Caco-2 (cell line): ENCODE results near the gene MEGF11. TPM values are rescaled to one million over a fixed set of nuclear protein-coding genes. Genes with fewer than 3 reads are reported as not detected.

Experiments
- BruUV-seq: library from RNA; stranded (reverse); fragments of 400-500 nt; replicated peaks from 2 replicates; lab custom pipeline; 2021; lab: Mats Ljungman, UMichigan
- CTCF ChIA-PET: fragments of 300-600 bp; sonication (Branson Sonifier 250); formaldehyde crosslinking; loops from one replicate; lab custom pipeline; 2022; ENCODE audit warnings: antibody characterized with exemption; lab: Charles Lee
- POLR2A ChIA-PET: fragments of 300-600 bp; sonication (Branson Sonifier 250); formaldehyde crosslinking; loops from one replicate; lab custom pipeline; 2022; ENCODE audit warnings: antibody characterized with exemption; lab: Charles Lee
- DNase-seq, 2 experiments: peaks; one replicate each; pipeline versions ENCODE4 v3.0.0 to v3.0.0-alpha.2; 2020 to 2022
- H3K27me3 ChIP-seq: replicated peaks from 2 replicates; pipeline ENCODE4 v1.6.0; 2011; ENCODE audit warnings: low read length; ENCODE audit not compliant: control insufficient read depth, insufficient read depth
- H3K36me3 ChIP-seq: 2 replicates; pipeline ENCODE4 v1.5.1; 2011; ENCODE audit warnings: low read length; ENCODE audit not compliant: control insufficient read depth, insufficient read depth
- H3K4me1 ChIP-seq: fragments of 250-450 bp; sonication (Bioruptor Pico); 2 replicates; pipeline ENCODE4 v1.5.1; 2020; ENCODE audit warnings: mild to moderate bottlenecking
- H3K4me3 ChIP-seq: 2 replicates; pipeline ENCODE4 v1.5.1; 2011; ENCODE audit warnings: low read depth, mild to moderate bottlenecking, control low read depth, low read length
- H3K9me3 ChIP-seq: fragments of 250-450 bp; sonication (Bioruptor Pico); 2 replicates; pipeline ENCODE4 v1.5.1; 2020; ENCODE audit warnings: mild to moderate bottlenecking, moderate library complexity
- H3K27ac Mint-ChIP-seq: one replicate; pipeline ENCODE4 v1.8.0; 2022; ENCODE audit warnings: mixed read lengths; ENCODE audit not compliant: unreplicated experiment
- H3K27me3 Mint-ChIP-seq: one replicate; pipeline ENCODE4 v1.8.0; 2022; ENCODE audit warnings: mixed read lengths; ENCODE audit not compliant: insufficient read depth, unreplicated experiment
- H3K36me3 Mint-ChIP-seq: one replicate; pipeline ENCODE4 v1.8.0; 2022; ENCODE audit warnings: mild to moderate bottlenecking, mixed read lengths; ENCODE audit not compliant: insufficient read depth, unreplicated experiment
- H3K4me1 Mint-ChIP-seq: one replicate; pipeline ENCODE4 v1.8.0; 2022; ENCODE audit warnings: low read depth, mixed read lengths; ENCODE audit not compliant: unreplicated experiment
- H3K4me3 Mint-ChIP-seq: one replicate; pipeline ENCODE4 v1.8.0; 2022; ENCODE audit warnings: mild to moderate bottlenecking, moderate library complexity, mixed read lengths; ENCODE audit not compliant: unreplicated experiment
- H3K9me3 Mint-ChIP-seq: one replicate; pipeline ENCODE4 v1.8.0; 2022; ENCODE audit warnings: mixed read lengths; ENCODE audit not compliant: unreplicated experiment
- CTCF ChIP-seq, 2 experiments: fragments of 200-600 bp in 1 of 2; IDR thresholded peaks; 1 replicate in 1 of 2; 2 replicates in 1 of 2; pipeline versions ENCODE4 v1.5.1 to v1.8.0; 2011 to 2022; ENCODE audit warnings: antibody characterized with exemption in 1 of 2, control low read depth in 1 of 2, inconsistent platforms in 1 of 2, low read depth in 1 of 2, low read length in 1 of 2, mild to moderate bottlenecking in 1 of 2, moderate library complexity in 1 of 2; ENCODE audit not compliant: insufficient read depth in 1 of 2, severe bottlenecking in 1 of 2, unreplicated experiment in 1 of 2
- intact Hi-C: fragments of 100-400 bp; cut with micrococcal nuclease; formaldehyde crosslinking; loops from one replicate; pipeline ENCODE4 v1.10.0; 2022; ENCODE audit not compliant: unreplicated experiment
- total RNA-seq: library from RNA; stranded (reverse); gene quantifications from 2 replicates; pipeline ENCODE4 v1.2.3, GENCODE V29; 2022

Gene MEGF11
- total RNA-seq, 1 experiment from 2014 or later, result 0.66 TPM

- DNase-seq, result no peak
- POLR2A ChIA-PET, result no interaction called here
- no peaks in the 10 kb centered on the region for H3K4me1 Mint-ChIP-seq
- no peaks in the 10 kb centered on the region for H3K9me3 Mint-ChIP-seq
- peaks cover 19% of the 10 kb centered on the region for H3K27me3 Mint-ChIP-seq
- intact Hi-C loops, result no loop called here
- no peak overlapping the region for H3K4me3 Mint-ChIP-seq
- no peaks in the 10 kb centered on the region; the same call in none of the 2 replicates for H3K27me3 ChIP-seq
- peaks cover 6% of the 10 kb centered on the region; the same call in 1 of the 2 replicates for H3K4me1 ChIP-seq
- H3K9me3 ChIP-seq, result no peaks in the 10 kb centered on the region
- no TSS peak for BruUV-seq
- H3K27ac Mint-ChIP-seq, result no peak overlapping the region
- no peaks in the 10 kb centered on the region for H3K36me3 Mint-ChIP-seq
- no peak for TF ChIP-seq CTCF (IDR thresholded peaks at IDR 0.05; ENCODE audit: insufficient read depth in 1 of 2, low read depth in 1 of 2, low read length in 1 of 2, severe bottlenecking in 1 of 2, unreplicated experiment in 1 of 2)
- H3K4me3 ChIP-seq, result no peak overlapping the region
- CTCF ChIA-PET, result interaction anchor here (0.7 kb wide), 1 partner anchor 10 kb away, joined by 3 read pairs; no protein-coding TSS in a partner anchor
- no peaks in the 10 kb centered on the region for H3K36me3 ChIP-seq
These were observed 75.0 kb downstream of the MEGF11 start for GRCh38 chr15:66178531-66178910.

GRCh38 chr15:66172324-66172980 lies 81.1 kb downstream of the MEGF11 start:
- intact Hi-C loops, result no loop called here
- no peak overlapping the region for H3K4me3 Mint-ChIP-seq
- H3K4me3 ChIP-seq, result no peak overlapping the region
- H3K9me3 Mint-ChIP-seq, result no peaks in the 10 kb centered on the region
- no peaks in the 10 kb centered on the region for H3K4me1 Mint-ChIP-seq
- BruUV-seq, result no TSS peak
- peaks cover 5% of the 10 kb centered on the region for H3K36me3 Mint-ChIP-seq
- ChIA-PET CTCF (no interaction called here), POLR2A (no interaction called here)
- no peaks in the 10 kb centered on the region for H3K4me1 ChIP-seq
- H3K36me3 ChIP-seq, result no peaks in the 10 kb centered on the region
- no peaks in the 10 kb centered on the region; the same call in none of the 2 replicates for H3K27me3 ChIP-seq
- no peak for DNase-seq
- H3K27me3 Mint-ChIP-seq, result peaks cover 25% of the 10 kb centered on the region
- H3K9me3 ChIP-seq, result no peaks in the 10 kb centered on the region
- no peak overlapping the region for H3K27ac Mint-ChIP-seq
- TF ChIP-seq CTCF (IDR thresholded peaks at IDR 0.05; ENCODE audit: insufficient read depth in 1 of 2, low read depth in 1 of 2, low read length in 1 of 2, severe bottlenecking in 1 of 2, unreplicated experiment in 1 of 2), result no peak

GRCh38 chr15:66171841-66172240 lies 81.7 kb downstream of the MEGF11 start:
- DNase-seq, result no peak
- intact Hi-C loops, result no loop called here
- H3K36me3 ChIP-seq, result no peaks in the 10 kb centered on the region
- no peak overlapping the region for H3K4me3 Mint-ChIP-seq
- BruUV-seq, result no TSS peak
- H3K27me3 Mint-ChIP-seq, result peaks cover 23% of the 10 kb centered on the region
- H3K4me3 ChIP-seq, result no peak overlapping the region
- no peaks in the 10 kb centered on the region for H3K4me1 ChIP-seq
- peaks cover 5% of the 10 kb centered on the region for H3K36me3 Mint-ChIP-seq
- no peak overlapping the region for H3K27ac Mint-ChIP-seq
- no peaks in the 10 kb centered on the region for H3K9me3 Mint-ChIP-seq
- no peak for TF ChIP-seq CTCF (IDR thresholded peaks at IDR 0.05; ENCODE audit: insufficient read depth in 1 of 2, low read depth in 1 of 2, low read length in 1 of 2, severe bottlenecking in 1 of 2, unreplicated experiment in 1 of 2)
- H3K4me1 Mint-ChIP-seq, result no peaks in the 10 kb centered on the region
- ChIA-PET CTCF (no interaction called here), POLR2A (no interaction called here)
- H3K27me3 ChIP-seq, result no peaks in the 10 kb centered on the region; the same call in none of the 2 replicates
- H3K9me3 ChIP-seq, result no peaks in the 10 kb centered on the region
